Liver (tissue), 3 donors: ENCODE data around the gene HSD17B11.

Experiments used
- JUND ChIP-seq, 2 donors: IDR thresholded peaks; 2 replicates each; pipeline ENCODE4 v1.6.1; 2016; ENCODE audit warnings: antibody characterized with exemption in 2 of 2
- NR2F2 ChIP-seq: IDR thresholded peaks from 2 replicates; pipeline ENCODE4 v1.6.1; 2016; ENCODE audit warnings: antibody characterized with exemption
- RAD21 ChIP-seq, 2 donors: IDR thresholded peaks; 2 replicates each; pipeline ENCODE4 v1.6.1; 2016; ENCODE audit warnings: antibody characterized with exemption in 2 of 2, mild to moderate bottlenecking in 2 of 2
- RXRA ChIP-seq, 2 donors: IDR thresholded peaks; 2 replicates each; pipeline ENCODE4 v1.6.1; 2017 to 2018; ENCODE audit warnings: antibody characterized with exemption in 2 of 2, mild to moderate bottlenecking in 1 of 2
- TAF1 ChIP-seq: conservative IDR thresholded peaks from 2 replicates; pipeline ENCODE4 v1.6.1; 2016; ENCODE audit warnings: antibody characterized with exemption, mild to moderate bottlenecking
- YY1 ChIP-seq: IDR thresholded peaks from 2 replicates; pipeline ENCODE4 v1.6.1; 2016; ENCODE audit warnings: antibody characterized with exemption, mild to moderate bottlenecking
- TF ChIP-seq, protein P1 (sequence below): IDR thresholded peaks from 2 replicates; pipeline ENCODE4 v1.6.1; 2016; ENCODE audit warnings: antibody characterized with exemption
- TF ChIP-seq, protein P2 (sequence below): fragments of 150-350 bp; IDR thresholded peaks from 2 replicates; pipeline ENCODE4 v1.5.1; 2017; ENCODE audit warnings: improper control_type of control experiment, low read depth, low read length; ENCODE audit not compliant: missing input control
- TF ChIP-seq, protein P3 (sequence below): IDR thresholded peaks from 2 replicates; pipeline ENCODE4 v1.6.1; 2016; ENCODE audit warnings: antibody characterized with exemption, mild to moderate bottlenecking
- donor health status: healthy.
- donor health status: healthy.

DNA sequence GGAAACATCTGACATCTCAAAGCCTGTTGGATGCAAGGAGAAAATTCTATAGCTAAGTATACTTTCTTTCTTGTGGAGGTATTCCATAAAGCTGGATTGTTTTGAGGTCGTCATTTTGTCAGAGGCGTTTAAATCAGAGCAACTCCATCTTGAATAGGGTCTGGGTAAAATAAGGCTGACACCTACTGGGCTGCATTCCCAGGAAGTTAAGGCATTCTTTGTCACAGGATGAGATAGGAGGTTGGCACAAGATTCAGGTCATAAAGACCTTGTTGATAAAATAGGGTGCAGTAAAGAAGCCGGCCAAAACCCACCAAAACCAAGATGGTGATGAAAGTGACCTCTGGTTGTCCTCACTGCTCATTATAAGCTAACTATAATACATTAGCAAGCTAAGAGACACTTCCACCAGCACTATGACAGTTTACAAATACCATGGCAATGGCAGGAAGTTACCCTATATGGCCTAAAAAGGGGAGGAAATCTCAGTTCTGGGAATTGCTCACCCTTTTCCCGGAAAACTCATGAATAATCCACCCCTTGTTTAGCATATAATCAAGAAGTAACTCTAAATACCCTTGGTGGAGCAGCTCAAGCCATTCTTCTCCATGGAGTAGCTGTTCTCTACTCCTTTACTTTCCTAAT is 80.2 kb downstream of the HSD17B11 start:
- TF ChIP-seq, protein P1, sequence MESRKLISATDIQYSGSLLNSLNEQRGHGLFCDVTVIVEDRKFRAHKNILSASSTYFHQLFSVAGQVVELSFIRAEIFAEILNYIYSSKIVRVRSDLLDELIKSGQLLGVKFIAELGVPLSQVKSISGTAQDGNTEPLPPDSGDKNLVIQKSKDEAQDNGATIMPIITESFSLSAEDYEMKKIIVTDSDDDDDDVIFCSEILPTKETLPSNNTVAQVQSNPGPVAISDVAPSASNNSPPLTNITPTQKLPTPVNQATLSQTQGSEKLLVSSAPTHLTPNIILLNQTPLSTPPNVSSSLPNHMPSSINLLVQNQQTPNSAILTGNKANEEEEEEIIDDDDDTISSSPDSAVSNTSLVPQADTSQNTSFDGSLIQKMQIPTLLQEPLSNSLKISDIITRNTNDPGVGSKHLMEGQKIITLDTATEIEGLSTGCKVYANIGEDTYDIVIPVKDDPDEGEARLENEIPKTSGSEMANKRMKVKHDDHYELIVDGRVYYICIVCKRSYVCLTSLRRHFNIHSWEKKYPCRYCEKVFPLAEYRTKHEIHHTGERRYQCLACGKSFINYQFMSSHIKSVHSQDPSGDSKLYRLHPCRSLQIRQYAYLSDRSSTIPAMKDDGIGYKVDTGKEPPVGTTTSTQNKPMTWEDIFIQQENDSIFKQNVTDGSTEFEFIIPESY: no peak
- TF ChIP-seq, protein P2, sequence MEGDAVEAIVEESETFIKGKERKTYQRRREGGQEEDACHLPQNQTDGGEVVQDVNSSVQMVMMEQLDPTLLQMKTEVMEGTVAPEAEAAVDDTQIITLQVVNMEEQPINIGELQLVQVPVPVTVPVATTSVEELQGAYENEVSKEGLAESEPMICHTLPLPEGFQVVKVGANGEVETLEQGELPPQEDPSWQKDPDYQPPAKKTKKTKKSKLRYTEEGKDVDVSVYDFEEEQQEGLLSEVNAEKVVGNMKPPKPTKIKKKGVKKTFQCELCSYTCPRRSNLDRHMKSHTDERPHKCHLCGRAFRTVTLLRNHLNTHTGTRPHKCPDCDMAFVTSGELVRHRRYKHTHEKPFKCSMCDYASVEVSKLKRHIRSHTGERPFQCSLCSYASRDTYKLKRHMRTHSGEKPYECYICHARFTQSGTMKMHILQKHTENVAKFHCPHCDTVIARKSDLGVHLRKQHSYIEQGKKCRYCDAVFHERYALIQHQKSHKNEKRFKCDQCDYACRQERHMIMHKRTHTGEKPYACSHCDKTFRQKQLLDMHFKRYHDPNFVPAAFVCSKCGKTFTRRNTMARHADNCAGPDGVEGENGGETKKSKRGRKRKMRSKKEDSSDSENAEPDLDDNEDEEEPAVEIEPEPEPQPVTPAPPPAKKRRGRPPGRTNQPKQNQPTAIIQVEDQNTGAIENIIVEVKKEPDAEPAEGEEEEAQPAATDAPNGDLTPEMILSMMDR: no peak
- TF ChIP-seq RXRA (IDR thresholded peaks at IDR 0.05) (no peak), NR2F2 (no peak), RAD21 (IDR thresholded peaks at IDR 0.05) (no peak), YY1 (no peak), TAF1 (no peak), JUND (IDR thresholded peaks at IDR 0.05) (no peak)
- TF ChIP-seq, protein P3, sequence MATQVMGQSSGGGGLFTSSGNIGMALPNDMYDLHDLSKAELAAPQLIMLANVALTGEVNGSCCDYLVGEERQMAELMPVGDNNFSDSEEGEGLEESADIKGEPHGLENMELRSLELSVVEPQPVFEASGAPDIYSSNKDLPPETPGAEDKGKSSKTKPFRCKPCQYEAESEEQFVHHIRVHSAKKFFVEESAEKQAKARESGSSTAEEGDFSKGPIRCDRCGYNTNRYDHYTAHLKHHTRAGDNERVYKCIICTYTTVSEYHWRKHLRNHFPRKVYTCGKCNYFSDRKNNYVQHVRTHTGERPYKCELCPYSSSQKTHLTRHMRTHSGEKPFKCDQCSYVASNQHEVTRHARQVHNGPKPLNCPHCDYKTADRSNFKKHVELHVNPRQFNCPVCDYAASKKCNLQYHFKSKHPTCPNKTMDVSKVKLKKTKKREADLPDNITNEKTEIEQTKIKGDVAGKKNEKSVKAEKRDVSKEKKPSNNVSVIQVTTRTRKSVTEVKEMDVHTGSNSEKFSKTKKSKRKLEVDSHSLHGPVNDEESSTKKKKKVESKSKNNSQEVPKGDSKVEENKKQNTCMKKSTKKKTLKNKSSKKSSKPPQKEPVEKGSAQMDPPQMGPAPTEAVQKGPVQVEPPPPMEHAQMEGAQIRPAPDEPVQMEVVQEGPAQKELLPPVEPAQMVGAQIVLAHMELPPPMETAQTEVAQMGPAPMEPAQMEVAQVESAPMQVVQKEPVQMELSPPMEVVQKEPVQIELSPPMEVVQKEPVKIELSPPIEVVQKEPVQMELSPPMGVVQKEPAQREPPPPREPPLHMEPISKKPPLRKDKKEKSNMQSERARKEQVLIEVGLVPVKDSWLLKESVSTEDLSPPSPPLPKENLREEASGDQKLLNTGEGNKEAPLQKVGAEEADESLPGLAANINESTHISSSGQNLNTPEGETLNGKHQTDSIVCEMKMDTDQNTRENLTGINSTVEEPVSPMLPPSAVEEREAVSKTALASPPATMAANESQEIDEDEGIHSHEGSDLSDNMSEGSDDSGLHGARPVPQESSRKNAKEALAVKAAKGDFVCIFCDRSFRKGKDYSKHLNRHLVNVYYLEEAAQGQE: no peak
